ENCODE measurements around the gene ABR.
"Not testable (repeated sequence)": the region's sequence is repeated elsewhere in the genome, so short reads cannot be mapped to it uniquely, and the experiment has no call there.

The ABR gene

GRCh38 chr17:1071103-1071825 lies 108.5 kb downstream of the ABR start:
- DNase-seq (ENCODE audit: low spot score) = no peak

- no peak for DNase-seq (ENCODE audit: low spot score)
These were observed 109.4 kb downstream of the ABR start for GRCh38 chr17:1070411-1070810.

- no peak for DNase-seq (ENCODE audit: low spot score)
These were observed 109.9 kb downstream of the ABR start for GRCh38 chr17:1069847-1070246.

- no peak for DNase-seq (ENCODE audit: low spot score)
These were observed 111.4 kb downstream of the ABR start for GRCh38 chr17:1068356-1068755.

GRCh38 chr17:1067282-1067956 lies 112.4 kb downstream of the ABR start:
- no peak for DNase-seq (ENCODE audit: low spot score)

- DNase-seq (ENCODE audit: low spot score) = not testable (repeated sequence)
These were observed 114.4 kb downstream of the ABR start for GRCh38 chr17:1065416-1065815.

- no peak for DNase-seq (ENCODE audit: low spot score)
These were observed 118.8 kb downstream of the ABR start for GRCh38 chr17:1060991-1061390.

GRCh38 chr17:1059131-1059795 lies 120.5 kb downstream of the ABR start:
- no peak for DNase-seq (ENCODE audit: low spot score)

- DNase-seq (ENCODE audit: low spot score) = peak; percentile 20
These were observed 121.2 kb downstream of the ABR start for GRCh38 chr17:1058423-1059130.

- DNase-seq (ENCODE audit: low spot score) = no peak
These were observed 123.0 kb downstream of the ABR start for GRCh38 chr17:1056761-1057160.

GRCh38 chr17:1055751-1056645 lies 123.8 kb downstream of the ABR start:
- peak; percentile 36 for DNase-seq (ENCODE audit: low spot score)

GRCh38 chr17:1055231-1055630 lies 124.5 kb downstream of the ABR start:
- DNase-seq (ENCODE audit: low spot score) = no peak

GRCh38 chr17:1054656-1055055 lies 125.1 kb downstream of the ABR start:
- DNase-seq (ENCODE audit: low spot score) = no peak

- no peak for DNase-seq (ENCODE audit: low spot score)
These were observed 126.0 kb downstream of the ABR start for GRCh38 chr17:1053661-1054360.

GRCh38 chr17:1050996-1051925 lies 128.5 kb downstream of the ABR start:
- DNase-seq (ENCODE audit: low spot score) = no peak

- no peak for DNase-seq (ENCODE audit: low spot score)
These were observed 129.4 kb downstream of the ABR start for GRCh38 chr17:1050246-1050995.

GRCh38 chr17:1049446-1050225 lies 130.1 kb downstream of the ABR start:
- DNase-seq (ENCODE audit: low spot score) = no peak

GRCh38 chr17:1048516-1049115 lies 131.2 kb downstream of the ABR start:
- not testable (repeated sequence) for DNase-seq (ENCODE audit: low spot score)

All from hematopoietic multipotent progenitor cell treated with erythropoietin and hydrocortisone succinate and interleukin-3 and kit ligand, for 15 days (in vitro differentiated cells).